Inferior parietal cortex (tissue), 1 donor: ENCODE data around the gene ZNF135.

Experiments used
- DNase-seq: peaks from one replicate; pipeline ENCODE4 v3.0.0-alpha.2; 2016; ENCODE audit errors: extremely low spot score

Gene ZNF135

DNA sequence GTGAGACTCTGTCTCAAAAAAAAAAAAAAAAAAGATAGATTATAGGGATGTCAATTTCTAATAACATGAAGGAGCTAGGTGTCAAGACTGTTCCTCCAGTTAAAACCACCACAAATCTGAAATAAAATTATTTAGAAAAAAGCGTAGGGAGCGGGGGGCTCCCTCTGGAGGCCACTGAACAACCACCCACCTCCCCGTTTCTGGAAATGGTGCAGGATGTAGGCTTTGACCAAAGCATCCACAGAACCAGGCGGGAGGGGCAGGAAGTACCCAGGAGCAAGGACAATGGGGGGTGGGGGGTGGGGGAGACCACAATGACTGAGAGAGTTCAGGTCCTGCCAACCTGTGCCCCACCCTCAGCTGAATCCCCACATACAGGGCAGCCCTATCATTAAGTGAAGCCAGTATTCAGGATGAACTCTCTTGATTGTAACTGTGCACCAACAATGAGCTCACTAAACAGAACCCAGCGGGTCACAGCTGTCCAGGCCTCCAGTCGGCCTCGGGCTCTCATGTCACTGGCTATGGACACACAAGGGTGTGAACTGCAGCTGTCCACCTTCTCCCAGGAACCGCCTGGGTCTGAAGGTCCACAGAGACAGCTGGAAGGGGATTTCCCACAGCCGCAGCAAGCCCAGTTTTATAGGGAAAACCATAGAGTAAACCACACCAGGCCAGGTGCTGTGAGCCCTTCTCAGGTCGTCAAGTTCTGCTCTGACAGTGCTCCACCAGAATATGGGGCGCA lies 32.3 kb downstream of the ZNF135 start:
- DNase-seq = no peak

DNA sequence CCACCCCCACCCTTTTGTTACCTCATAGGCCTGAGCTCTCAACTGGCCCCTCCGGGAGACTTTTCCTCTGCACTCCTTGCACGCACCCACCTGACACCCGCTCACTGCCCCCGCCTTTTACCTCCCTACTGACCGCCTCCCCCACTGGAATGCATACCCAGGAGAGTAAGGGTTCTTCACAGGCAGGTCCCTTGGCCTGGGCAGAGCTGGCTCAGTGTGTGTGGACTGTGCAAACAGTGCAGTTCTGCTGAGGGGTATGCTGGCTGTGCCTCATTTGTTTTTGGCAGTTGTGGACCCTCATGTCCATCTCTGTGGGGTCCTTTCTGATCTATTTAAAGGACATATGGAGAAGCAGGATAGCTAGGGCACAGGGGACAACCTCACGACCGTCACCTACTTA lies 34.0 kb downstream of the ZNF135 start:
- DNase-seq = no peak

DNA sequence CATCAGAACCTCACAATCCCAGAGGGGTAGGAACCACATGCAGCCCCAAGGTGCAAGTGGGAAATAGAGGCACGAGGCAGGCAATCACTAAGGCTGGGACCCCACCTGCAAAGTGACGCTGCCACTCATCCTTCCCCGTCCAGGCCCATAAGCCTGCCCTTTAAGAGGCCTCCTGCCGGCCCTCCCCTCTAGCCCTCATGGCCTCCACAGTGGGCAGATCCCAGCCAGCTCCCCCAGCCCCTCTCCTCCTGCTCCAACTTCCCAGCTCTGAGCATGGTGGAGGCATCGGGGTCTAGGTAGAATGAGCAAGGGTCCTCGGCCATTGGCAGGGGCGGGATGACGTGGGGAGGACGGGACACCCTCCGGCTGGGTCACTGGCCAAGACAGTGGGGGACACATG lies 36.2 kb downstream of the ZNF135 start:
- no peak for DNase-seq

DNA sequence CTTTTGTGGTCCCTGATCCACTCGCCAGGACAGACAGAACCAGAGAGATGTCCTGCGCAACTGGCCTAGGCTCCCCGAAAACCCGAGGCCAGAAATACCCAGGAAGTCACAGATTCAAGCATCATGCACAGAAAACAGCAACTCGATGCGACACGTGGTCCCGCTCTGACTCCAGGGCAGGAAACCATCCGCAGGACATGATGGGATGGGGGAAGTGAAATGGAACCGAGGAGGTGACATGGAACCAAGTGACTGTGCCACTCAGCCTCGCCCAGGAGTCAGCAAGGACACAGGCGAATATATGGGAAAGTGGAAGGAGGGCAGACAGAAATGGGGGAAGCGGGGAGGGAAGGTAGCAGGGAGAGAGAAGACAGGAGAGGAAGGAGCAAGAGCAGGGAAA lies 37.8 kb downstream of the ZNF135 start:
- DNase-seq = no peak

DNA sequence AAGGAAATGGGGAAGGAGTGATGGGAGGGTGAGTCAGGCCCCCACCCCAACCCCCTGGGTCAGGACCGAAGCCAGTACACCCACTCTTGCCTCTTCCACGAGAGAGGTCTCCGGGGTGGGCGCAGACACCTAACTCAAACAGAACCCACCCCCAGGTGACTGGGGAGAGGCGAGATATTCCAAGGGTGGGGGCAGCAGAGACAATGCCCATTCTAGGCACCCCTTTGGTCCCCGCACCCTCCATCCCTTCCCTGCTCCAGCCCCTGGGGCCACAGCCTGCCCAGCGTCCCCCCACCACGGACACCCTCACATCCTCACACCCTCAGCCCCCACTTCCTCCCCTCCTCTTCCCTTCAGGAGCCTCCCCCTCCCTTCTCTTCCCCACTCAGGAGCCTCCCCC lies 38.3 kb downstream of the ZNF135 start:
- no peak for DNase-seq

DNA sequence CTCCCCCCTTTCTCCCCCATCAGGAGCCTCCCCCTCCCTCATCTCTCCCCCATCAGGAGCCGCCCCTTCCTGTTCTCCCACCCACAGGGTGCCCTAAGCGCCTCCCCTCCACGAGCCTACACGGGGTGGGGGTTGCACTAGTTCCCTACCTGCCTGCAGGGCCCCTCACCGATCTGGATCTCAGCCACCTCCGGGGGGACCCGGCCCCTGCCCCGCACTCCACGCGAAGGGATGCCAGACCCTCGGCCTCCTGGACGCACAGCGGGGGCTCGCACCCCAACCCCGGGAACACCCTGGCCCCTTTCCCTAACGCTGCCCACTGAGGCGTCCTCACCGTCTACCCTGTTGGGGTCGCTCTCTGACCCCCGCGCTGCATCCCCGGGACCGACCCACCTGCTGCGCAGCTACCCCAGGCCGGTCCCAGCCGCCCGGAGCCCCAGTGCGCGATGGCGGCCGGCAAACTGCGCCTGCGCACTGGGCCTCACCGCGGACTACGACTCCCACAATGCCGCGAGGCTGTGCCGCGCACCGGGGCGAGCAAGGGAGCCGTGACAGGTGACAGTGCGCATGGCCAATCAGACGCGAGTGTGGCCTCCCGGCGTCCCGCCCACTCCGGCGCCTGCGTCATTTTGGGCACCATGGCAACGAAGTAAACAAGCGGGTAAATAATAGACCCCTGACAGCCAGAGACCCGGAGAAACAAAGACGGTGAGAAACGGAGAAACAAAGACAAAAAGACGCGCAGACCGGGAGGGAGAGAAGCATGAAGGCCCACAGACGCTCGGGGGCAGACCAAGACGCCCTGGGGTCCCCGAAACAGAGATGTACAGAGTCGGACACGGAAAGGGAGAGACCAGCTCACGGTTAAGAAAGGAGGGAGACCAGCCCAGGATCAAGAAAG lies 38.9 kb downstream of the ZNF135 start, which contains the start of gene ZSCAN18:
Gene ZSCAN18, minus strand, starts transcription at position 451 of the 901 bp plus-strand sequence. CDS start 7,964 bp downstream, outside the sequence.
- peak; percentile 98 for DNase-seq

DNA sequence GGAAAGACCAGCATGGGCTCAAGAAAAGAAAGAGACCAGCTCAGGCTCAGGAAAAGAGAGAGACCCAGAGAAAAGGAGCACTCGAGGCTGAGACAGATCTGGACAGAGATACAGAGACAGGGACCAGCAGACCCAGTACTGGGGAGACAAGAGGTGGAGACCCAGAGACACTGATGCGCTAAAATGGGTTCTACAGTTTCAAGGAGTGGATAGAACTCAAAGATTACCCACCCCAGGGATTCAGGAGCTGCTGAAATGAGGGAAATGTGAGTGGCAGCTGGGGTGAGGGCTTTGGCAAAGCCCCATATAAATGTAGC lies 39.6 kb downstream of the ZNF135 start:
- DNase-seq = no peak

DNA sequence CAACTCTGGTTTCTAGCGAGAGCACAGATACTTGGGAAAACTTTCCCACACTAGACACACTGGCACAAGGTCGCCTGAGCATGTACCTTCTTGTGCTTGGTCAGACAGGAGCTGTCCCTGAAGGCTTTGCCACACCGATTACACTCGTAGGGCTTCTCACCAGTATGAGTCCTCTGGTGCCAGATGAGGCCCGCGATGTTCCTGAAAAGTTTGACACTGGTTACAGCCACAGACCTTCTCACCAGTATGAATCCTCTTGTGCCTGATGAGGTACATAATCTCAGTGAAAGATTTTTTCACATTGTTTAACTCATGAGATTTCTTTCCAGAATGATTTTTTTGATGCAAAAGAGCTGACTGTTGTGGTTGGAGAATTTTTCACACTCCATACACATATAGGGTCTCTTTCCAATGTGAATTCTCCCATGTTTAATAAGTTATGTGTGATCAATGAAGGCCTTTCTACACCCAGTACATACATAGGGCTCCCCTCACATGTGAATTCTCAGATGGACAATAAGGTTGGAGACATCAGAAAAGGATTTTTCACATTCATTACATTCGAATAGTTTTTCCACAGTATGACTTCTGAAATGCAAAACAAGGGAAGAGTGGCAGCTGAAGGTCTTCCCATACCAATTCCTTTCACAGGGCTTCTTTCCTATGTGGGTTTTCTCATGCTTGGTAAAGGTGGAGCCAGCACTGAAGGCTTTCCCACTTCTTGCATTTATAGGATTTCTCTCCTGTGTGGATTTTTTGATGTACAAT lies 48.9 kb downstream of the ZNF135 start:
- no peak for DNase-seq

DNA sequence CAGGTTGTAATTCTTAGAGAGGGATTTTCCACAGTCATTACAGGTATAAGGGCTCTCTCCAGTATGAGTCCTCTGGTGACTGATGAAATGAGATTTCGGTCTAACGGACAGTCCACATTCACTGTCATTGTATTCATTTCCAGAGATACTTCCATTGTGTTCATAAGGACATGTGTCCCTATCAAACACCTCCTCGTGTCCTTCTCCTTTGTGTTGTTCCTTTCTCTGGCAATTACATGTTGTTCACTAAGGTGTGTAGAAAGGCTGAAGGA lies 49.4 kb downstream of the ZNF135 start:
- no peak for DNase-seq

DNA sequence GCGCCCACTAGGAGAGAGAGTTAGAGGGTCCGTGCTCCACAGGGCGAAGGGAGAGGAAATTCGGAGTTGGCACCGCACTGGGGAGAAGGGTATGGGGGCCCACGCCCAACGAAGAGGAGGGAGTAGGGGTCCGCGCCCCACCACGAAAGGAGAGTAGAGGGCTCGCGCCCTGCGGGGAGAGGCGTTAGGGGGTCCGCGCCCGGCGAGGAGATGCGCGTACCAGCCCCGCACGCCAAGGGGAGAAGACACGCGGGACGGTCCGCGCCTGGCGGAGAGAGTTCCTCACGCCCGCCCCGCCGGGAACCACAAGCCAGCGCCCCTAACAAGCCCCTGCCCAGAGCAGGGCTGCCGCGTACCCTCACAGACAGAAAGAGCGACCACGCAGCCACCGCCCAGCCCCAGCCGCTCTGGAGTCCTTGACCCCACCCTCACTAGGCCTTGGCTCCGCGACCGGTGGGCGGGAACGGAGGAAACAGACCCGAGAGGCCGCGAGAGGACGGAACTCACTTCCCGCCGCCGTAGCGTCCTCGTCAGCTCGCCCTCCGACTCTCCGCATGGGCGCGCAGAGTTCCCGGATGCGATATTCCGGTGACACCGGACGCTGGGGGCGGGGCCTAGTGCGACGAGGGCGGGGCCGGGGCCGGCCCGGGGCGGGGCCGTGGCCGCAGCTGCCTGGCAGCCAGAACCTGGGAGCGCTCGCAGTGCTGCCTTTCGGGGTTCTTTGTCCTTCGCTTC lies 58.9 kb downstream of the ZNF135 start:
- no peak for DNase-seq

DNA sequence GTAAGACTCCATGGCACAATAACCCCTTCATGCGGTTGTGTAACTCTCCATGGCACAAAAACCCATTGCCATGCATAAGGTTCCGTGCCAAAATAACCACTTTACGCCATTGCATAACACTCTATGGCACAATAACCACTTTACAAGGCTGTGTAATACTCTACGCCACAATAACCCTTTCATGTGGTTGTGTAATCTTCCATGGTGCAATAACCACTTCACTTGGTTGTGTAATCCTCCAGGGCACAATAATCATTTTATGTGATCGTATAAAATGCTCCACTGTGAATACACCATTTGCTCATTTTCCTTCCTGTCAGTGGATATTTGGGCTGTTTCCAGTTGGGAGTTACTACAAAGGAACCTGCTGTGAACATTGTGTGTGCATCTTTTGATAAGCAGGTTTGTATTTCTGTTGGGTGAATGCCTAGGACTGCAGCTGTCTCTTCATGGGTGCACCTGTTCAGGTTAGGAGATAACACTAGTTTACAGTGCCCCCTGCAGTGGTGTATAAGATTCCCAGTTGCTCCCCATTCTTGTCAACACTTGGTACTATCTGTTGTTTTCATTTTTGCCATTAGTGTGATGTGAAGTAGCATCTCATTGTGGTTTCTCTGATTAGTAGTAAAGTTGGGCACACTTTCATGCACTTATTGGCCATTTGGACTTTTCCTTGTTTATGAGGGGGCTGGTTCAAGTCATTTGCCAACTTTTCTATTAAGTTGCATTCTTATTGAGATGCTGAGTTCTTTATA lies 60.1 kb downstream of the ZNF135 start:
- no peak for DNase-seq
